Keratinocyte (primary cell): Measurements from ENCODE around the gene TP53I3. TPM values are rescaled to one million over a fixed set of nuclear protein-coding genes. Genes with fewer than 3 reads are reported as not detected.
A peak's percentile ranks its signal among the peaks of the same experiment; 100 is the strongest.

Source experiments
- DNase-seq: peaks from one replicate; pipeline ENCODE4 v3.0.0-alpha.2; 2011; ENCODE audit warnings: low read depth, missing footprints, low spot score
- FAIRE-seq: peaks from 2 replicates; lab custom pipeline; 2011; peaks lifted over from hg19 to GRCh38; lab: Jason Lieb, UNC
- H2AFZ ChIP-seq: 2 replicates; pipeline ENCODE4 v1.6.0; 2012; ENCODE audit warnings: low read length, control low read depth, inconsistent platforms; ENCODE audit not compliant: control insufficient read depth
- H3K27ac ChIP-seq: 2 replicates; pipeline ENCODE4 v1.5.1; 2011; ENCODE audit warnings: low read length; ENCODE audit not compliant: control insufficient read depth, insufficient read depth
- H3K27me3 ChIP-seq: 3 replicates; pipeline ENCODE4 v1.6.0; 2011; ENCODE audit warnings: low read length; ENCODE audit not compliant: control insufficient read depth, insufficient read depth; ENCODE audit errors: extremely low read depth
- H3K36me3 ChIP-seq, 2 experiments: 2 replicates in 1 of 2; 3 replicates in 1 of 2; pipeline ENCODE4 v1.5.1; 2011; ENCODE audit warnings: low read length in 2 of 2, mild to moderate bottlenecking in 1 of 2; ENCODE audit not compliant: control insufficient read depth in 2 of 2, insufficient read depth in 2 of 2; ENCODE audit errors: extremely low read depth in 1 of 2
- H3K4me1 ChIP-seq: 3 replicates; pipeline ENCODE4 v1.5.1; 2011; ENCODE audit warnings: low read length; ENCODE audit not compliant: control insufficient read depth, insufficient read depth; ENCODE audit errors: extremely low read depth
- H3K4me2 ChIP-seq: 3 replicates; pipeline ENCODE4 v1.6.0; 2011; ENCODE audit warnings: low read depth, low read length; ENCODE audit not compliant: control insufficient read depth, insufficient read depth; ENCODE audit errors: extremely low read depth
- H3K4me3 ChIP-seq, 3 experiments: fragments of 200-600 bp in 1 of 3; sonication (generic) in 1 of 3; 2 replicates in 2 of 3; 3 replicates in 1 of 3; pipeline ENCODE4 v1.5.1; 2011 to 2016; ENCODE audit warnings: low read length in 3 of 3, mild to moderate bottlenecking in 3 of 3, control low read depth in 2 of 3, inconsistent platforms in 1 of 3, low read depth in 1 of 3, mixed read lengths in 1 of 3, mixed run types in 1 of 3, moderate library complexity in 1 of 3; ENCODE audit not compliant: control insufficient read depth in 2 of 3, insufficient read depth in 2 of 3; ENCODE audit errors: extremely low read depth in 1 of 3
- H3K79me2 ChIP-seq: 2 replicates; pipeline ENCODE4 v1.6.0; 2012; ENCODE audit warnings: low read length; ENCODE audit not compliant: control insufficient read depth, insufficient read depth
- H3K9ac ChIP-seq: 3 replicates; pipeline ENCODE4 v1.6.0; 2011; ENCODE audit warnings: low read length; ENCODE audit not compliant: control insufficient read depth, insufficient read depth; ENCODE audit errors: extremely low read depth
- H3K9me1 ChIP-seq: 3 replicates; pipeline ENCODE4 v1.6.0; 2011; ENCODE audit warnings: low read length; ENCODE audit not compliant: control insufficient read depth, insufficient read depth; ENCODE audit errors: extremely low read depth
- H3K9me3 ChIP-seq: 2 replicates; pipeline ENCODE4 v1.5.1; 2012; ENCODE audit warnings: low read depth, low read length; ENCODE audit not compliant: control insufficient read depth
- H4K20me1 ChIP-seq: 3 replicates; pipeline ENCODE4 v1.6.0; 2011; ENCODE audit warnings: low read length; ENCODE audit not compliant: control insufficient read depth, insufficient read depth; ENCODE audit errors: extremely low read depth
- CTCF ChIP-seq, 3 experiments: IDR thresholded peaks in 1 of 3; conservative IDR thresholded peaks in 1 of 3; optimal IDR thresholded peaks in 1 of 3; 2 replicates in 2 of 3; 3 replicates in 1 of 3; pipeline versions ENCODE3 to v1.5.1; 2011; ENCODE audit warnings: low read length in 3 of 3, mild to moderate bottlenecking in 3 of 3, moderate library complexity in 2 of 3, control low read depth in 1 of 3, inconsistent platforms in 1 of 3; ENCODE audit not compliant: insufficient read depth in 2 of 3; ENCODE audit errors: extremely low read depth in 1 of 3
- EZH2 ChIP-seq: IDR thresholded peaks from one replicate; pipeline ENCODE4 v1.6.1; 2012; ENCODE audit warnings: inconsistent platforms, mild to moderate bottlenecking, low read length, moderate library complexity
- dilution Hi-C: fragments of 300-500 bp; cut with MboI; formaldehyde crosslinking; loops from one replicate; pipeline ENCODE4 v1.7.0; 2020; ENCODE audit warnings: low sequenced_read_pairs; ENCODE audit not compliant: extremely low pct_ligation_motif_present
- polyA plus RNA-seq, 5 experiments: library from polyadenylated mRNA; depleted of rRNA in 3 of 5; stranded (reverse) in 3 of 5; stranded (forward) in 1 of 5; unstranded in 1 of 5; fragments of >200 nt; gene quantifications; 1 replicate in 1 of 5; 2 replicates in 3 of 5; 3 replicates in 1 of 5; pipeline versions ENCODE4 v1.2.1 to v1.2.3, GENCODE V29; 2011 to 2012; ENCODE audit warnings: missing spikeins in 2 of 5, low read depth in 1 of 5, low replicate concordance in 1 of 5

Gene TP53I3
- polyA plus RNA-seq, 1 donor (not counting 4 experiments of a cell fraction or from before 2014, with no cell fraction given), result 30.9 TPM

GRCh38 chr2:24125956-24126355 is 41.3 kb upstream of the TP53I3 start:
- no peak for DNase-seq
- no peak for FAIRE-seq
- H4K20me1 ChIP-seq, result no peaks in the 10 kb centered on the region

GRCh38 chr2:24123922-24124580 is 39.4 kb upstream of the TP53I3 start:
- peak overlapping the region; percentile 73 for H3K9ac ChIP-seq
- H3K27ac ChIP-seq, result no peak overlapping the region
- no peaks in the 10 kb centered on the region for H3K79me2 ChIP-seq
- no peak for DNase-seq
- H3K4me3 ChIP-seq, result peak overlapping the region; percentile 62 to 80 (median 70)
- H3K4me1 ChIP-seq, result peaks cover 7% of the 10 kb centered on the region
- H4K20me1 ChIP-seq, result no peaks in the 10 kb centered on the region
- no peaks in the 10 kb centered on the region for H3K36me3 ChIP-seq
- H3K4me2 ChIP-seq, result peak overlapping the region; percentile 97
- no peaks in the 10 kb centered on the region for H3K9me3 ChIP-seq
- H3K27me3 ChIP-seq, result no peaks in the 10 kb centered on the region
- H3K9me1 ChIP-seq, result no peaks in the 10 kb centered on the region
- no peak for TF ChIP-seq CTCF (optimal IDR thresholded peaks at IDR 0.05 in 1 of 3, IDR thresholded peaks at IDR 0.05 in 1 of 3, conservative IDR thresholded peaks at IDR 0.05 in 1 of 3; ENCODE audit: extremely low read depth in 1 of 3, insufficient read depth in 2 of 3, low read length in 3 of 3)
- TF ChIP-seq EZH2, result no peak
- no peak for FAIRE-seq
- H2AFZ ChIP-seq, result peak overlapping the region; percentile 97
- dilution Hi-C loops, result no loop called here

More at GRCh38 chr2:24125956-24126355, 41.3 kb upstream of the TP53I3 start:
- Histone ChIP-seq H3K79me2 (no peaks in the 10 kb centered on the region), H3K27me3 (no peaks in the 10 kb centered on the region), H3K4me2 (no peak overlapping the region), H3K4me1 (peaks cover 7% of the 10 kb centered on the region), H3K27ac (no peak overlapping the region), H3K9ac (no peak overlapping the region), H3K9me1 (no peaks in the 10 kb centered on the region), H3K4me3 (no peak overlapping the region), H3K9me3 (no peaks in the 10 kb centered on the region), H2AFZ (no peak overlapping the region), H3K36me3 (no peaks in the 10 kb centered on the region)
- dilution Hi-C loops, result no loop called here
- TF ChIP-seq CTCF (optimal IDR thresholded peaks at IDR 0.05 in 1 of 3, IDR thresholded peaks at IDR 0.05 in 1 of 3, conservative IDR thresholded peaks at IDR 0.05 in 1 of 3; ENCODE audit: extremely low read depth in 1 of 3, insufficient read depth in 2 of 3, low read length in 3 of 3) (no peak), EZH2 (no peak)
